GM23338 (cell line): Measurements from ENCODE around the gene WDR19.

ENCODE experiments used
- CREB1 ChIP-seq: fragments of 250-450 bp; sonication (Bioruptor Pico); IDR thresholded peaks from 2 replicates; pipeline ENCODE4 v1.5.0; 2020; ENCODE audit warnings: low read depth, mild to moderate bottlenecking, moderate library complexity
- CTCF ChIP-seq, 2 experiments: fragments of 200-600 bp in 1 of 2; sonication (generic) in 1 of 2; conservative IDR thresholded peaks; 2 replicates each; pipeline versions ENCODE4 v1.5.1 to v1.6.1; 2016 to 2017; ENCODE audit warnings: antibody characterized with exemption in 2 of 2, low read depth in 2 of 2, mild to moderate bottlenecking in 2 of 2, moderate library complexity in 1 of 2
- EZH2 ChIP-seq: fragments of 200-600 bp; sonication (generic); IDR thresholded peaks from one replicate; pipeline ENCODE4 v1.8.0; 2017; ENCODE audit warnings: antibody characterized with exemption, mild to moderate bottlenecking, low read depth; ENCODE audit not compliant: unreplicated experiment
- EZH2phosphoT487 ChIP-seq: fragments of 200-600 bp; sonication (generic); IDR thresholded peaks from one replicate; pipeline ENCODE4 v1.8.1; 2018; ENCODE audit warnings: antibody characterized with exemption; ENCODE audit not compliant: unreplicated experiment
- JUNB ChIP-seq: IDR thresholded peaks from one replicate; pipeline ENCODE4 v1.6.1; 2016; ENCODE audit warnings: antibody characterized with exemption; ENCODE audit not compliant: unreplicated experiment
- NANOG ChIP-seq: IDR thresholded peaks from 2 replicates; pipeline ENCODE4 v1.6.1; 2016; ENCODE audit warnings: antibody characterized with exemption, borderline replicate concordance
- POLR2AphosphoS5 ChIP-seq: IDR thresholded peaks from 2 replicates; pipeline ENCODE4 v1.6.1; 2016; ENCODE audit warnings: antibody characterized with exemption, low read depth
- REST ChIP-seq: IDR thresholded peaks from one replicate; pipeline ENCODE4 v1.6.1; 2018; ENCODE audit warnings: antibody characterized with exemption; ENCODE audit not compliant: unreplicated experiment
- STAT1 ChIP-seq: IDR thresholded peaks from one replicate; pipeline ENCODE4 v1.6.1; 2016; ENCODE audit warnings: antibody characterized with exemption; ENCODE audit not compliant: unreplicated experiment
- TF ChIP-seq, protein P1 (sequence below): fragments of 250-450 bp; sonication (Bioruptor Pico); IDR thresholded peaks from 2 replicates; pipeline ENCODE4 v1.5.0; 2020; ENCODE audit warnings: mild to moderate bottlenecking, moderate library complexity

- TF ChIP-seq CTCF (conservative IDR thresholded peaks at IDR 0.05; ENCODE audit: low read depth in 2 of 2) = no peak
- TF ChIP-seq EZH2phosphoT487 = no peak
- no peak for TF ChIP-seq POLR2AphosphoS5
- TF ChIP-seq, protein P1, sequence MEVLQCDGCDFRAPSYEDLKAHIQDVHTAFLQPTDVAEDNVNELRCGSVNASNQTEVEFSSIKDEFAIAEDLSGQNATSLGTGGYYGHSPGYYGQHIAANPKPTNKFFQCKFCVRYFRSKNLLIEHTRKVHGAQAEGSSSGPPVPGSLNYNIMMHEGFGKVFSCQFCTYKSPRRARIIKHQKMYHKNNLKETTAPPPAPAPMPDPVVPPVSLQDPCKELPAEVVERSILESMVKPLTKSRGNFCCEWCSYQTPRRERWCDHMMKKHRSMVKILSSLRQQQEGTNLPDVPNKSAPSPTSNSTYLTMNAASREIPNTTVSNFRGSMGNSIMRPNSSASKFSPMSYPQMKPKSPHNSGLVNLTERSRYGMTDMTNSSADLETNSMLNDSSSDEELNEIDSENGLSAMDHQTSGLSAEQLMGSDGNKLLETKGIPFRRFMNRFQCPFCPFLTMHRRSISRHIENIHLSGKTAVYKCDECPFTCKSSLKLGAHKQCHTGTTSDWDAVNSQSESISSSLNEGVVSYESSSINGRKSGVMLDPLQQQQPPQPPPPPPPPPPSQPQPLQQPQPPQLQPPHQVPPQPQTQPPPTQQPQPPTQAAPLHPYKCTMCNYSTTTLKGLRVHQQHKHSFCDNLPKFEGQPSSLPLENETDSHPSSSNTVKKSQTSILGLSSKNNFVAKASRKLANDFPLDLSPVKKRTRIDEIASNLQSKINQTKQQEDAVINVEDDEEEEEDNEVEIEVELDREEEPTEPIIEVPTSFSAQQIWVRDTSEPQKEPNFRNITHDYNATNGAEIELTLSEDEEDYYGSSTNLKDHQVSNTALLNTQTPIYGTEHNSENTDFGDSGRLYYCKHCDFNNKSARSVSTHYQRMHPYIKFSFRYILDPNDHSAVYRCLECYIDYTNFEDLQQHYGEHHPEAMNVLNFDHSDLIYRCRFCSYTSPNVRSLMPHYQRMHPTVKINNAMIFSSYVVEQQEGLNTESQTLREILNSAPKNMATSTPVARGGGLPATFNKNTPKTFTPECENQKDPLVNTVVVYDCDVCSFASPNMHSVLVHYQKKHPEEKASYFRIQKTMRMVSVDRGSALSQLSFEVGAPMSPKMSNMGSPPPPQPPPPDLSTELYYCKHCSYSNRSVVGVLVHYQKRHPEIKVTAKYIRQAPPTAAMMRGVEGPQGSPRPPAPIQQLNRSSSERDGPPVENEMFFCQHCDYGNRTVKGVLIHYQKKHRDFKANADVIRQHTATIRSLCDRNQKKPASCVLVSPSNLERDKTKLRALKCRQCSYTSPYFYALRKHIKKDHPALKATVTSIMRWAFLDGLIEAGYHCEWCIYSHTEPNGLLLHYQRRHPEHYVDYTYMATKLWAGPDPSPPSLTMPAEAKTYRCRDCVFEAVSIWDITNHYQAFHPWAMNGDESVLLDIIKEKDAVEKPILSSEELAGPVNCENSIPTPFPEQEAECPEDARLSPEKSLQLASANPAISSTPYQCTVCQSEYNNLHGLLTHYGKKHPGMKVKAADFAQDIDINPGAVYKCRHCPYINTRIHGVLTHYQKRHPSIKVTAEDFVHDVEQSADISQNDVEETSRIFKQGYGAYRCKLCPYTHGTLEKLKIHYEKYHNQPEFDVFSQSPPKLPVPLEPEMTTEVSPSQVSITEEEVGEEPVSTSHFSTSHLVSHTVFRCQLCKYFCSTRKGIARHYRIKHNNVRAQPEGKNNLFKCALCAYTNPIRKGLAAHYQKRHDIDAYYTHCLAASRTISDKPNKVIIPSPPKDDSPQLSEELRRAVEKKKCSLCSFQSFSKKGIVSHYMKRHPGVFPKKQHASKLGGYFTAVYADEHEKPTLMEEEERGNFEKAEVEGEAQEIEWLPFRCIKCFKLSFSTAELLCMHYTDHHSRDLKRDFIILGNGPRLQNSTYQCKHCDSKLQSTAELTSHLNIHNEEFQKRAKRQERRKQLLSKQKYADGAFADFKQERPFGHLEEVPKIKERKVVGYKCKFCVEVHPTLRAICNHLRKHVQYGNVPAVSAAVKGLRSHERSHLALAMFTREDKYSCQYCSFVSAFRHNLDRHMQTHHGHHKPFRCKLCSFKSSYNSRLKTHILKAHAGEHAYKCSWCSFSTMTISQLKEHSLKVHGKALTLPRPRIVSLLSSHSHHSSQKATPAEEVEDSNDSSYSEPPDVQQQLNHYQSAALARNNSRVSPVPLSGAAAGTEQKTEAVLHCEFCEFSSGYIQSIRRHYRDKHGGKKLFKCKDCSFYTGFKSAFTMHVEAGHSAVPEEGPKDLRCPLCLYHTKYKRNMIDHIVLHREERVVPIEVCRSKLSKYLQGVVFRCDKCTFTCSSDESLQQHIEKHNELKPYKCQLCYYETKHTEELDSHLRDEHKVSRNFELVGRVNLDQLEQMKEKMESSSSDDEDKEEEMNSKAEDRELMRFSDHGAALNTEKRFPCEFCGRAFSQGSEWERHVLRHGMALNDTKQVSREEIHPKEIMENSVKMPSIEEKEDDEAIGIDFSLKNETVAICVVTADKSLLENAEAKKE (CRISPR knock-in tag) = no peak
- TF ChIP-seq REST = no peak
- TF ChIP-seq EZH2 = no peak
- no peak for TF ChIP-seq CREB1
- TF ChIP-seq STAT1 = no peak
- no peak for TF ChIP-seq JUNB
- no peak for TF ChIP-seq NANOG
These were observed 24.8 kb upstream of the WDR19 start for GRCh38 chr4:39157520-39157919.
